Tibial artery (tissue), 4 donors: ENCODE data around the gene HS6ST1.

Source experiments
- DNase-seq, 2 donors: peaks; one replicate each; pipeline ENCODE4 v3.0.0-alpha.2; 2019
- H3K27ac ChIP-seq, 2 donors: fragments of 200-600 bp; sonication (generic) in 1 of 2; 1 replicate in 1 of 2; 2 replicates in 1 of 2; pipeline ENCODE4 v1.5.1; 2018 to 2019; ENCODE audit warnings: mild to moderate bottlenecking in 1 of 2
- H3K27me3 ChIP-seq, 2 donors: fragments of 200-600 bp; sonication (generic) in 1 of 2; one replicate each; pipeline versions ENCODE4 v1.5.1 to v1.6.0; 2016 to 2019
- H3K36me3 ChIP-seq, 3 donors: fragments of 200-600 bp; sonication (generic) in 2 of 3; one replicate each; pipeline ENCODE4 v1.5.1; 2016 to 2019; ENCODE audit warnings: mild to moderate bottlenecking in 2 of 3
- H3K4me1 ChIP-seq, 4 donors: fragments of 200-600 bp; sonication (generic) in 2 of 4; 1 replicate in 3 of 4; 2 replicates in 1 of 4; pipeline ENCODE4 v1.5.1; 2016 to 2019
- H3K4me3 ChIP-seq, 2 donors: fragments of 200-600 bp; sonication (generic) in 1 of 2; 1 replicate in 1 of 2; 2 replicates in 1 of 2; pipeline ENCODE4 v1.5.1; 2018 to 2019; ENCODE audit warnings: mild to moderate bottlenecking in 2 of 2
- H3K9me3 ChIP-seq, 3 donors: fragments of 200-600 bp; sonication (generic) in 1 of 3; one replicate each; pipeline ENCODE4 v1.5.1; 2016 to 2019
- CTCF ChIP-seq, 2 experiments: fragments of 200-600 bp in 1 of 2; fragments of 450-650 bp in 1 of 2; IDR thresholded peaks; one replicate each; pipeline ENCODE4 v1.5.1; 2017 to 2019; ENCODE audit warnings: antibody characterized with exemption in 2 of 2, mild to moderate bottlenecking in 1 of 2, moderate library complexity in 1 of 2
- intact Hi-C: fragments of 100-400 bp; cut with DNase I; formaldehyde crosslinking; loops from one replicate; pipeline ENCODE4 v1.15.0; 2023; ENCODE audit warnings: low total_unique reads

The HS6ST1 gene

GRCh38 chr2:128303911-128304310 lies 14.8 kb downstream of the HS6ST1 start:
- H3K4me1 ChIP-seq, result peaks cover 19 to 82% (median 51%) of the 10 kb centered on the region in 4 donors
- TF ChIP-seq CTCF (IDR thresholded peaks at IDR 0.05), result no peak

GRCh38 chr2:128303095-128303791 lies 15.4 kb downstream of the HS6ST1 start:
- no peak for DNase-seq
- Histone ChIP-seq H3K9me3 (no peaks in the 10 kb centered on the region), H3K27ac (peak overlapping the region in 1 of 2 donors; percentile 52), H3K27me3 (no peaks in the 10 kb centered on the region), H3K4me3 (no peak overlapping the region), H3K36me3 (no peaks in the 10 kb centered on the region), H3K4me1 (peaks cover 19 to 77% (median 51%) of the 10 kb centered on the region in 4 donors)
- intact Hi-C loops, result no loop called here
- no peak for TF ChIP-seq CTCF (IDR thresholded peaks at IDR 0.05)

More at GRCh38 chr2:128303911-128304310, 14.8 kb downstream of the HS6ST1 start:
- intact Hi-C loops, result no loop called here
- H3K9me3 ChIP-seq, result no peaks in the 10 kb centered on the region
- H3K27me3 ChIP-seq, result no peaks in the 10 kb centered on the region
- no peaks in the 10 kb centered on the region for H3K36me3 ChIP-seq
- H3K27ac ChIP-seq, result no peak overlapping the region
- H3K4me3 ChIP-seq, result no peak overlapping the region
- no peak for DNase-seq

- H3K27ac ChIP-seq, result peak overlapping the region; percentile 52 to 59
- no peak for TF ChIP-seq CTCF (IDR thresholded peaks at IDR 0.05)
- DNase-seq, result no peak
- no peaks in the 10 kb centered on the region for H3K9me3 ChIP-seq
- H3K4me3 ChIP-seq, result no peak overlapping the region
- intact Hi-C loops, result no loop called here
- peaks cover 19 to 72% (median 51%) of the 10 kb centered on the region in 4 donors for H3K4me1 ChIP-seq
- no peaks in the 10 kb centered on the region for H3K27me3 ChIP-seq
- no peaks in the 10 kb centered on the region for H3K36me3 ChIP-seq
Measured at GRCh38 chr2:128302744-128303067, 16.0 kb downstream of the HS6ST1 start.

GRCh38 chr2:128302011-128302743 lies 16.5 kb downstream of the HS6ST1 start:
- DNase-seq, result no peak
- peaks cover 19 to 69% (median 50%) of the 10 kb centered on the region in 4 donors for H3K4me1 ChIP-seq
- TF ChIP-seq CTCF (IDR thresholded peaks at IDR 0.05), result no peak
- no peak overlapping the region for H3K4me3 ChIP-seq
- no peaks in the 10 kb centered on the region for H3K9me3 ChIP-seq
- H3K27me3 ChIP-seq, result no peaks in the 10 kb centered on the region
- peak overlapping the region; percentile 52 to 59 for H3K27ac ChIP-seq
- intact Hi-C loops, result no loop called here
- H3K36me3 ChIP-seq, result no peaks in the 10 kb centered on the region

GRCh38 chr2:128301501-128301966 lies 17.1 kb downstream of the HS6ST1 start:
- intact Hi-C loops, result no loop called here
- Histone ChIP-seq H3K27ac (peak overlapping the region; percentile 52 to 59), H3K9me3 (no peaks in the 10 kb centered on the region), H3K36me3 (no peaks in the 10 kb centered on the region), H3K27me3 (no peaks in the 10 kb centered on the region), H3K4me1 (peaks cover 19 to 62% (median 45%) of the 10 kb centered on the region in 4 donors), H3K4me3 (no peak overlapping the region)
- TF ChIP-seq CTCF (IDR thresholded peaks at IDR 0.05), result no peak
- DNase-seq, result peak in 1 of 2 donors; percentile 80
